ENCODE results near the gene CYFIP1. TPM values are rescaled to one million over a fixed set of nuclear protein-coding genes. Genes with fewer than 3 reads are reported as not detected.
"Not testable (repeated sequence)": the region's sequence is repeated elsewhere in the genome, so short reads cannot be mapped to it uniquely, and the experiment has no call there.

Gene CYFIP1
- total RNA-seq, 1 donor from 2014 or later: 116 TPM

DNA sequence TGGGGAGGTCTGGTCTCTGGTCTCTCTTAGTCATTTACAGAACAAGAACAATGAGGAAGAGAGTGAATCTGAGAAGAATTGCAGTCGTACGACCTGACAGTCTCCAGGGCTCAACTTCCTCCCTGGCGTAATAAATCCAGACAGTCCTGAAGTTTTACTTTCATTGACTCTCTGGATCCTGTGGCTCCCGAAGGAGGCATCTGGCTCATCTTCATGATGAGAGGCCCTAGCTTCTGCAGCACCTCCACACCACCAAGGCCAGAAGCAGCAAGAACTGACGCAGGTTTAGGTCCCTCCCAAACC, 11.8 kb upstream of the CYFIP1 start:
- Histone ChIP-seq H3K4me3 (ENCODE audit: insufficient read depth, low read depth, low read length) (no peak overlapping the region), H3K79me2 (ENCODE audit: insufficient read depth, low read length) (no peaks in the 10 kb centered on the region), H3K4me2 (ENCODE audit: low read length) (no peak overlapping the region), H2AFZ (ENCODE audit: low read depth, low read length) (no peak overlapping the region), H3K9ac (ENCODE audit: low read length) (no peak overlapping the region), H3K4me1 (ENCODE audit: insufficient read depth, low read length) (no peaks in the 10 kb centered on the region), H3K9me3 (ENCODE audit: insufficient read depth, low read depth, low read length) (no peaks in the 10 kb centered on the region), H3K27me3 (ENCODE audit: insufficient read depth, low read length) (no peaks in the 10 kb centered on the region), H4K20me1 (ENCODE audit: insufficient read depth, low read length) (no peaks in the 10 kb centered on the region), H3K36me3 (ENCODE audit: insufficient read depth, low read length) (peaks cover 5% of the 10 kb centered on the region), H3K27ac (ENCODE audit: low read depth, low read length) (no peak overlapping the region)
- TF ChIP-seq, protein P1, sequence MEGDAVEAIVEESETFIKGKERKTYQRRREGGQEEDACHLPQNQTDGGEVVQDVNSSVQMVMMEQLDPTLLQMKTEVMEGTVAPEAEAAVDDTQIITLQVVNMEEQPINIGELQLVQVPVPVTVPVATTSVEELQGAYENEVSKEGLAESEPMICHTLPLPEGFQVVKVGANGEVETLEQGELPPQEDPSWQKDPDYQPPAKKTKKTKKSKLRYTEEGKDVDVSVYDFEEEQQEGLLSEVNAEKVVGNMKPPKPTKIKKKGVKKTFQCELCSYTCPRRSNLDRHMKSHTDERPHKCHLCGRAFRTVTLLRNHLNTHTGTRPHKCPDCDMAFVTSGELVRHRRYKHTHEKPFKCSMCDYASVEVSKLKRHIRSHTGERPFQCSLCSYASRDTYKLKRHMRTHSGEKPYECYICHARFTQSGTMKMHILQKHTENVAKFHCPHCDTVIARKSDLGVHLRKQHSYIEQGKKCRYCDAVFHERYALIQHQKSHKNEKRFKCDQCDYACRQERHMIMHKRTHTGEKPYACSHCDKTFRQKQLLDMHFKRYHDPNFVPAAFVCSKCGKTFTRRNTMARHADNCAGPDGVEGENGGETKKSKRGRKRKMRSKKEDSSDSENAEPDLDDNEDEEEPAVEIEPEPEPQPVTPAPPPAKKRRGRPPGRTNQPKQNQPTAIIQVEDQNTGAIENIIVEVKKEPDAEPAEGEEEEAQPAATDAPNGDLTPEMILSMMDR (IDR thresholded peaks at IDR 0.05; ENCODE audit: insufficient read depth, low read depth, low read length): no peak
- no peak for TF ChIP-seq EZH2 (IDR thresholded peaks at IDR 0.05; ENCODE audit: insufficient read depth, low read length)
- FAIRE-seq: no peak
- Mint-ChIP-seq H3K4me1 (ENCODE audit: low read depth, unreplicated experiment) (peaks cover 22% of the 10 kb centered on the region), H3K27ac (ENCODE audit: unreplicated experiment) (peak overlapping the region; percentile 63), H3K4me3 (ENCODE audit: unreplicated experiment) (no peak overlapping the region), H3K27me3 (ENCODE audit: low read depth, unreplicated experiment) (peaks cover 2% of the 10 kb centered on the region), H3K9me3 (ENCODE audit: unreplicated experiment) (peaks cover 7% of the 10 kb centered on the region), H3K36me3 (ENCODE audit: low read depth, unreplicated experiment) (peaks cover 10% of the 10 kb centered on the region)
- DNase-seq (ENCODE audit: low read depth): no peak

DNA sequence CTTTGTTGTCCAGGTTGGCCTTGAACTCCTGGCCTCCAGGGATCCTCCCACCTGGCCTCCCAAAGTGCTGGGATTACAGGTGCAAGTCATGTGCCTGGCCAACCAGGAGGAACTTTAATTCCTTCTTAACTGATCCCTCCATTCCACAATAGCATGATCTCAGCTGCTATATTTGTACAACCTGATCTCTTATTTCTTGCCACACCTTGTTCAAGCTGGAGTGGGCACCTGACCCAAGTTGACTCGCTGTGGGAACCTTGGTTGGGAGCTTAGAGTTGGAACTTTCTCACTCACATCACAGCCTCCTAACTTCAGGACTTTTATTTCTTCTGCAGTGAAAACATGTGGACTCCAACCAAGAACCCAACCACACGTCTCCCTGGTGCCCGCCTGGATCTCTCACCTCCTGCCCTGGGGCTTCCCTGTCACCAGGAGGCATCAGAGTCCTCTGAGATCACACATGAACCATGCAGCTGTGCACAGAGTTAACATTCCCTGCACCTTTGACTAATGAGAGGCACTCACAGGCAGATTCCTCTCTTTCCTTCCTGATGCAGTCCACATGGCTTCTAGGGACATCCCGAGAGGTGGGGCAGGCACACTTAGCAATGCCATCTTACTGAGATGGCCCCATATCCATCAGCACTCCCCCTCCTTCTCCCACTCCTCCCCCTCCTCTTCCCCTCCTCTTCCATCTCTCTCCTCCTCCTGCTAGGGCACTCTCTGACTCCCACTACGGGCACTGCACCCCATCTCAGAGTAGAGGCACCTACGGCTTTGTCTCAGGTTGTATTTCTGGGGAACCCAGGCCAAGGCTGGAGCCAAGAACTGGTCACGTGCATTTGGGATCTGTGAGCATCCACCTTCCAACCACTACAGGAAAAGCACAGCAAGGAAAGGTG, 9.7 kb upstream of the CYFIP1 start:
- TF ChIP-seq EZH2 (IDR thresholded peaks at IDR 0.05; ENCODE audit: insufficient read depth, low read length): no peak
- TF ChIP-seq, protein P1 (IDR thresholded peaks at IDR 0.05; ENCODE audit: insufficient read depth, low read depth, low read length): no peak
- H3K4me3 Mint-ChIP-seq (ENCODE audit: unreplicated experiment): no peak overlapping the region
- H3K27me3 ChIP-seq (ENCODE audit: insufficient read depth, low read length): no peaks in the 10 kb centered on the region
- FAIRE-seq (no peak), DNase-seq (ENCODE audit: low read depth) (no peak)
- H3K4me2 ChIP-seq (ENCODE audit: low read length): no peak overlapping the region
- peaks cover 2% of the 10 kb centered on the region for H3K27me3 Mint-ChIP-seq (ENCODE audit: low read depth, unreplicated experiment)
- peak overlapping the region; percentile 34 for H3K27ac Mint-ChIP-seq (ENCODE audit: unreplicated experiment)
- H3K4me3 ChIP-seq (ENCODE audit: insufficient read depth, low read depth, low read length): no peak overlapping the region
- no peaks in the 10 kb centered on the region for H3K79me2 ChIP-seq (ENCODE audit: insufficient read depth, low read length)
- peaks cover 5% of the 10 kb centered on the region for H3K36me3 ChIP-seq (ENCODE audit: insufficient read depth, low read length)
- H3K4me1 ChIP-seq (ENCODE audit: insufficient read depth, low read length): no peaks in the 10 kb centered on the region
- no peak overlapping the region for H3K27ac ChIP-seq (ENCODE audit: low read depth, low read length)
- H3K9me3 Mint-ChIP-seq (ENCODE audit: unreplicated experiment): peaks cover 10% of the 10 kb centered on the region
- H3K36me3 Mint-ChIP-seq (ENCODE audit: low read depth, unreplicated experiment): peaks cover 9% of the 10 kb centered on the region
- peaks cover 19% of the 10 kb centered on the region for H3K4me1 Mint-ChIP-seq (ENCODE audit: low read depth, unreplicated experiment)
- H2AFZ ChIP-seq (ENCODE audit: low read depth, low read length): no peak overlapping the region
- no peaks in the 10 kb centered on the region for H4K20me1 ChIP-seq (ENCODE audit: insufficient read depth, low read length)
- no peaks in the 10 kb centered on the region for H3K9me3 ChIP-seq (ENCODE audit: insufficient read depth, low read depth, low read length)
- no peak overlapping the region for H3K9ac ChIP-seq (ENCODE audit: low read length)

DNA sequence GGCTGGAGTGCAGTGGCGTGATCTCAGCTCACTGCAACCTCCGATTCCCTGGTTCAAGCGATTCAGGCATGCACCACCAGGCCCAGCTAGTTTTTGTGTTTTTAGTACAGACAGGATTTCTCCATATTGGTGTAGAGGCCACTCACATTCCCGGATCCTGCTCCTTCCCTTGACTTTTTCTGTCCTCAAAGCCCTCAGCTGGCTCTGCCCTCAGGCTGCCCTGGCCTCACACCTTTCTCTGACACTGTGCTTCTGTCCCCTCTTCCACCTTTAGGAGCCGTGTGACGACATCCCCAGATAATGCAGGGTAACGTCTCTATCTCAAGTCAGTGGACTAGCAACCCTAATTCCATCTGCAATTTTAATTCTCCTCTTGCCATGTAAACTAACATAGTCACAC, 8.6 kb upstream of the CYFIP1 start:
- Histone ChIP-seq H3K4me1 (ENCODE audit: insufficient read depth, low read length) (no peaks in the 10 kb centered on the region), H3K79me2 (ENCODE audit: insufficient read depth, low read length) (no peaks in the 10 kb centered on the region), H4K20me1 (ENCODE audit: insufficient read depth, low read length) (no peaks in the 10 kb centered on the region), H3K9me3 (ENCODE audit: insufficient read depth, low read depth, low read length) (no peaks in the 10 kb centered on the region), H3K4me3 (ENCODE audit: insufficient read depth, low read depth, low read length) (no peak overlapping the region), H3K4me2 (ENCODE audit: low read length) (no peak overlapping the region), H3K27ac (ENCODE audit: low read depth, low read length) (no peak overlapping the region), H3K27me3 (ENCODE audit: insufficient read depth, low read length) (no peaks in the 10 kb centered on the region), H3K9ac (ENCODE audit: low read length) (no peak overlapping the region), H2AFZ (ENCODE audit: low read depth, low read length) (no peak overlapping the region), H3K36me3 (ENCODE audit: insufficient read depth, low read length) (no peaks in the 10 kb centered on the region)
- H3K27ac Mint-ChIP-seq (ENCODE audit: unreplicated experiment): no peak overlapping the region
- H3K27me3 Mint-ChIP-seq (ENCODE audit: low read depth, unreplicated experiment): peaks cover 2% of the 10 kb centered on the region
- no peak for DNase-seq (ENCODE audit: low read depth)
- H3K36me3 Mint-ChIP-seq (ENCODE audit: low read depth, unreplicated experiment): peaks cover 8% of the 10 kb centered on the region
- no peak for FAIRE-seq
- H3K9me3 Mint-ChIP-seq (ENCODE audit: unreplicated experiment): peaks cover 10% of the 10 kb centered on the region
- peaks cover 19% of the 10 kb centered on the region for H3K4me1 Mint-ChIP-seq (ENCODE audit: low read depth, unreplicated experiment)
- H3K4me3 Mint-ChIP-seq (ENCODE audit: unreplicated experiment): no peak overlapping the region
- TF ChIP-seq EZH2 (IDR thresholded peaks at IDR 0.05; ENCODE audit: insufficient read depth, low read length): no peak
- TF ChIP-seq, protein P1 (IDR thresholded peaks at IDR 0.05; ENCODE audit: insufficient read depth, low read depth, low read length): no peak

DNA sequence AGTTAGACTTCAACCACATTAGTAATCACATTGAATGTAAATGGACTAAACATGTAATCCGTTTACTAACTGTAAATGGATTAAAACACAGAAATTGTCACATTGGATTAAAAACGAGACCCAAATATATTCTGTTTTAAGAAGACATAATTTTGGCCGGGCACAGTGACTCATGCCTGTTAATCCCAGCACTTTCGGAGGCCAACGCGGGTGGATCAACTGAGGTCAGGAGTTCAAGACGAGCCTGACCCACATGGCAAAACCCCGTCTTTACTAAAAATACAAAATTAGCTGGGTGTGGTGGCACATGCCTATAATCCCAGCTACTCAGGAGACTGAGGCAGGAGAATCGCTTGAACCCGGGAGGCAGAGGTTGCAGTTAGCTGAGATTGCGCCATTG, 1.8 kb upstream of the CYFIP1 start:
- H3K9me3 Mint-ChIP-seq (ENCODE audit: unreplicated experiment); H3K4me3 Mint-ChIP-seq (ENCODE audit: unreplicated experiment); H3K4me1 Mint-ChIP-seq (ENCODE audit: low read depth, unreplicated experiment); H3K4me2 ChIP-seq (ENCODE audit: low read length); DNase-seq (ENCODE audit: low read depth); H3K27me3 ChIP-seq (ENCODE audit: insufficient read depth, low read length); H3K27ac ChIP-seq (ENCODE audit: low read depth, low read length); H3K27ac Mint-ChIP-seq (ENCODE audit: unreplicated experiment); H2AFZ ChIP-seq (ENCODE audit: low read depth, low read length); H3K9ac ChIP-seq (ENCODE audit: low read length); H3K36me3 ChIP-seq (ENCODE audit: insufficient read depth, low read length); FAIRE-seq; H3K36me3 Mint-ChIP-seq (ENCODE audit: low read depth, unreplicated experiment); H3K9me3 ChIP-seq (ENCODE audit: insufficient read depth, low read depth, low read length); H3K4me3 ChIP-seq (ENCODE audit: insufficient read depth, low read depth, low read length); H3K27me3 Mint-ChIP-seq (ENCODE audit: low read depth, unreplicated experiment): not testable (repeated sequence)
- peaks cover 27% of the 10 kb centered on the region for H4K20me1 ChIP-seq (ENCODE audit: insufficient read depth, low read length)
- peaks cover 12% of the 10 kb centered on the region for H3K4me1 ChIP-seq (ENCODE audit: insufficient read depth, low read length)
- peaks cover 29% of the 10 kb centered on the region for H3K79me2 ChIP-seq (ENCODE audit: insufficient read depth, low read length)

All from astrocyte (in vitro differentiated cells and primary cell).